IMR-90 (cell line): ENCODE results near the gene SLC25A21. TPM values are rescaled to one million over a fixed set of nuclear protein-coding genes. Genes with fewer than 3 reads are reported as not detected.

ENCODE experiments used
- ATAC-seq: fragments of 200-7000 bp; cut with Tn5 transposase; 2 replicates; pipeline ENCODE4 v1.9.1; 2020; ENCODE audit warnings: low read depth, mild to moderate bottlenecking, moderate library complexity
- BruUV-seq: library from RNA; stranded (reverse); fragments of 400-500 nt; replicated peaks from 2 replicates; lab custom pipeline; 2021; lab: Mats Ljungman, UMichigan
- CTCF ChIA-PET: fragments of 300-600 bp; formaldehyde crosslinking; extraction: SDS; loops from one replicate; lab custom pipeline; 2021; ENCODE audit warnings: antibody characterized with exemption; lab: Yijun Ruan, JAX
- POLR2A ChIA-PET: fragments of 300-600 bp; sonication (Branson Sonifier 250); formaldehyde crosslinking; loops from one replicate; lab custom pipeline; 2022; ENCODE audit warnings: antibody characterized with exemption; ENCODE audit not compliant: unreplicated experiment; lab: Charles Lee
- DNase-seq: peaks from one replicate; pipeline ENCODE4 v3.0.0; 2013
- H2AFZ ChIP-seq: replicated peaks from 2 replicates; pipeline ENCODE3; 2013; ENCODE audit warnings: low read length, mild to moderate bottlenecking; ENCODE audit not compliant: poor library complexity
- H2AK5ac ChIP-seq: 2 replicates; pipeline ENCODE4 v1.6.1; 2013; ENCODE audit warnings: low read depth, low read length, inconsistent platforms
- H2AK9ac ChIP-seq: replicated peaks from 2 replicates; pipeline ENCODE3; 2013; ENCODE audit warnings: mild to moderate bottlenecking, low read depth, low read length, moderate library complexity; ENCODE audit not compliant: poor library complexity
- H2BK120ac ChIP-seq: 2 replicates; pipeline ENCODE4 v1.6.1; 2013; ENCODE audit warnings: low read depth, low read length, inconsistent platforms
- H2BK15ac ChIP-seq: 3 replicates; pipeline ENCODE4 v1.6.1; 2013; ENCODE audit warnings: low read depth, low read length, inconsistent platforms
- H2BK20ac ChIP-seq: 2 replicates; pipeline ENCODE4 v1.6.1; 2013; ENCODE audit warnings: low read depth, mild to moderate bottlenecking, inconsistent platforms, low read length, moderate library complexity
- H2BK5ac ChIP-seq: 2 replicates; pipeline ENCODE4 v1.6.1; 2013; ENCODE audit warnings: mild to moderate bottlenecking, low read depth, low read length, inconsistent platforms; ENCODE audit not compliant: poor library complexity, severe bottlenecking
- H3K14ac ChIP-seq: replicated peaks from 2 replicates; pipeline ENCODE4 v1.6.1; 2013; ENCODE audit warnings: low read depth, low read length, inconsistent platforms
- H3K18ac ChIP-seq: 2 replicates; pipeline ENCODE4 v1.6.1; 2013; ENCODE audit warnings: low read depth, low read length, control low read depth
- H3K23ac ChIP-seq: 2 replicates; pipeline ENCODE4 v1.6.1; 2013; ENCODE audit warnings: low read depth, low read length, inconsistent platforms
- H3K27ac ChIP-seq: 2 replicates; pipeline ENCODE4 v1.5.1; 2013; ENCODE audit warnings: mild to moderate bottlenecking, control low read depth, low read length; ENCODE audit not compliant: insufficient read depth
- H3K27me3 ChIP-seq: 2 replicates; pipeline ENCODE4 v1.6.1; 2013; ENCODE audit warnings: low read length; ENCODE audit not compliant: control insufficient read depth, insufficient read depth
- H3K36me3 ChIP-seq: 2 replicates; pipeline ENCODE4 v1.6.1; 2013; ENCODE audit warnings: low read length, mixed read lengths; ENCODE audit not compliant: control insufficient read depth, insufficient read depth
- H3K4ac ChIP-seq: 2 replicates; pipeline ENCODE4 v1.6.1; 2013; ENCODE audit warnings: low read depth, low read length, inconsistent platforms
- H3K4me1 ChIP-seq: 2 replicates; pipeline ENCODE4 v1.6.1; 2013; ENCODE audit warnings: low read length, mixed read lengths; ENCODE audit not compliant: control insufficient read depth, insufficient read depth
- H3K4me2 ChIP-seq: 2 replicates; pipeline ENCODE4 v1.6.1; 2013; ENCODE audit warnings: low read depth, mild to moderate bottlenecking, control low read depth, low read length, moderate library complexity
- H3K4me3 ChIP-seq: 2 replicates; pipeline ENCODE4 v1.5.1; 2013; ENCODE audit warnings: low read depth, mild to moderate bottlenecking, control low read depth, low read length, moderate library complexity; ENCODE audit not compliant: insufficient read depth
- H3K56ac ChIP-seq: 2 replicates; pipeline ENCODE4 v1.6.1; 2013; ENCODE audit warnings: low read length, inconsistent platforms; ENCODE audit not compliant: insufficient read depth; ENCODE audit errors: extremely low read depth
- H3K79me1 ChIP-seq, 2 experiments: 2 replicates each; pipeline ENCODE4 v1.6.1; 2013; ENCODE audit warnings: low read length in 2 of 2, inconsistent platforms in 1 of 2, low read depth in 1 of 2
- H3K9ac ChIP-seq: 2 replicates; pipeline ENCODE4 v1.6.1; 2013; ENCODE audit warnings: low read depth, low read length, control low read depth
- H3K9me1 ChIP-seq: 2 replicates; pipeline ENCODE4 v1.6.1; 2013; ENCODE audit warnings: low read length, inconsistent platforms; ENCODE audit not compliant: insufficient read depth
- H3K9me3 ChIP-seq: 2 replicates; pipeline ENCODE4 v1.6.1; 2013; ENCODE audit warnings: low read length; ENCODE audit not compliant: control insufficient read depth, insufficient read depth
- H4K20me1 ChIP-seq: 2 replicates; pipeline ENCODE4 v1.6.1; 2013; ENCODE audit warnings: low read length, inconsistent platforms; ENCODE audit not compliant: insufficient read depth
- H4K5ac ChIP-seq: 2 replicates; pipeline ENCODE4 v1.6.1; 2013; ENCODE audit warnings: mild to moderate bottlenecking, low read depth, low read length, control low read depth
- H4K8ac ChIP-seq, 2 experiments: 2 replicates each; pipeline ENCODE4 v1.6.1; 2013; ENCODE audit warnings: low read depth in 2 of 2, low read length in 2 of 2, control low read depth in 1 of 2, inconsistent platforms in 1 of 2
- H4K91ac ChIP-seq: 2 replicates; pipeline ENCODE4 v1.6.1; 2013; ENCODE audit warnings: low read depth, low read length, inconsistent platforms; ENCODE audit not compliant: insufficient read depth
- CTCF ChIP-seq: conservative IDR thresholded peaks from 2 replicates; pipeline ENCODE4 v1.5.1; 2012; ENCODE audit warnings: mild to moderate bottlenecking, low read depth, low read length, improper control_type of control experiment
- ELK1 ChIP-seq: fragments of 150-350 bp; IDR thresholded peaks from 2 replicates; pipeline ENCODE4 v1.6.1; 2016; ENCODE audit warnings: low read depth, mild to moderate bottlenecking, low read length, moderate library complexity, borderline replicate concordance
- FOS ChIP-seq: fragments of 150-350 bp; IDR thresholded peaks from 2 replicates; pipeline ENCODE4 v1.6.1; 2016; ENCODE audit warnings: low read depth, low read length
- MAFK ChIP-seq: IDR thresholded peaks from 2 replicates; pipeline ENCODE4 v1.6.1; 2012; ENCODE audit warnings: low read depth, low read length, improper control_type of control experiment
- MAZ ChIP-seq: IDR thresholded peaks from 2 replicates; pipeline ENCODE4 v1.6.1; 2012; ENCODE audit warnings: low read depth, mild to moderate bottlenecking, low read length, improper control_type of control experiment, moderate library complexity, borderline replicate concordance
- NFE2L2 ChIP-seq: fragments of 150-350 bp; IDR thresholded peaks from 2 replicates; pipeline ENCODE4 v1.6.1; 2016; ENCODE audit warnings: low read depth, mild to moderate bottlenecking, low read length
- POLR2A ChIP-seq: IDR thresholded peaks from 2 replicates; pipeline ENCODE4 v1.6.1; 2012; ENCODE audit warnings: mild to moderate bottlenecking, low read depth, low read length
- RAD21 ChIP-seq: IDR thresholded peaks from 2 replicates; pipeline ENCODE4 v1.6.1; 2012; ENCODE audit warnings: low read length, improper control_type of control experiment
- RFX5 ChIP-seq: IDR thresholded peaks from 2 replicates; pipeline ENCODE4 v1.8.0; 2012; ENCODE audit warnings: low read depth, mild to moderate bottlenecking, low read length, moderate library complexity
- SMC3 ChIP-seq: fragments of 150-350 bp; IDR thresholded peaks from 2 replicates; pipeline ENCODE4 v1.6.1; 2016; ENCODE audit warnings: low read depth, mild to moderate bottlenecking, antibody characterized with exemption, low read length, moderate library complexity
- WGBS, 2 experiments: methylation state at CpG; one replicate each; pipeline versions ENCODE4 v1.1.5 to v1.1.7; 2013; ENCODE audit warnings: missing lambda C conversion rate in 2 of 2; ENCODE audit not compliant: insufficient read length in 1 of 2; ENCODE audit errors: extremely low coverage in 2 of 2; 5-methylcytosine and 5-hydroxymethylcytosine counted together
- dilution Hi-C: fragments of 300-500 bp; cut with HindIII; formaldehyde crosslinking; loops from one replicate; pipeline ENCODE4 v1.14.3; 2018; ENCODE audit warnings: low sequenced_read_pairs; ENCODE audit not compliant: unreplicated experiment
- in situ Hi-C: fragments of 300-500 bp; cut with MboI; formaldehyde crosslinking; loops from 3 replicates; pipeline ENCODE4 v1.14.3; 2019; ENCODE audit warnings: low sequenced_read_pairs, inconsistent platforms, mixed read lengths
- intact Hi-C: fragments of 100-400 bp; cut with micrococcal nuclease; formaldehyde crosslinking; loops from 2 replicates; pipeline ENCODE4 v1.10.0; 2022
- polyA plus RNA-seq, 3 experiments: library from polyadenylated mRNA; depleted of rRNA; stranded (reverse); fragments of >200 nt; gene quantifications; 2 replicates each; pipeline ENCODE4 v1.2.3, GENCODE V29; 2012; ENCODE audit warnings: low replicate concordance in 1 of 3
- total RNA-seq: library from RNA; depleted of rRNA; stranded (reverse); fragments of >200 nt; gene quantifications from 2 replicates; pipeline ENCODE4 v1.2.3, GENCODE V29; 2012

Gene SLC25A21
- total and polyA plus RNA-seq, 2 of the 4 experiments (the other 2 are of a cell fraction), result 0.62 to 0.90 TPM

GRCh38 chr14:37046815-37047214 lies 125.6 kb downstream of the SLC25A21 start:
- no peaks in the 10 kb centered on the region for H4K20me1 ChIP-seq
- ATAC-seq, result no peak
- H2BK20ac ChIP-seq, result no peak overlapping the region
- peak overlapping the region; percentile 37; the same call in 1 of the 2 replicates for H3K18ac ChIP-seq
- no peak overlapping the region for H4K8ac ChIP-seq
- H3K9me3 ChIP-seq, result no peaks in the 10 kb centered on the region
- no peak overlapping the region for H2AK5ac ChIP-seq
- intact Hi-C loops (no loop called here), in situ Hi-C loops (no loop called here), dilution Hi-C loops (no loop called here)
- no peak overlapping the region for H2BK5ac ChIP-seq
- no peak overlapping the region for H3K14ac ChIP-seq
- no peak for TF ChIP-seq MAZ
- no peak for TF ChIP-seq RFX5
- TF ChIP-seq CTCF, result no peak
- no peak for TF ChIP-seq POLR2A
- TF ChIP-seq SMC3, result no peak
- TF ChIP-seq MAFK, result no peak
- no peak for TF ChIP-seq RAD21
- TF ChIP-seq FOS, result no peak
- no peak for TF ChIP-seq NFE2L2
- TF ChIP-seq ELK1, result no peak
- POLR2A ChIA-PET, result no interaction called here
- H3K56ac ChIP-seq, result no peak overlapping the region
- no peaks in the 10 kb centered on the region for H3K27me3 ChIP-seq
- CTCF ChIA-PET, result no interaction called here
- no peak overlapping the region for H2AFZ ChIP-seq
- H3K4me2 ChIP-seq, result no peak overlapping the region
- H3K36me3 ChIP-seq, result no peaks in the 10 kb centered on the region
- H3K79me1 ChIP-seq, result no peaks in the 10 kb centered on the region
- DNase-seq, result no peak
- H3K23ac ChIP-seq, result no peak overlapping the region
- H4K5ac ChIP-seq, result no peak overlapping the region
- H3K4ac ChIP-seq, result no peak overlapping the region
- no peak overlapping the region for H3K9ac ChIP-seq
- H3K4me3 ChIP-seq, result no peak overlapping the region
- H3K9me1 ChIP-seq, result no peaks in the 10 kb centered on the region
- H2BK120ac ChIP-seq, result no peak overlapping the region
- no peak overlapping the region for H2BK15ac ChIP-seq
- no TSS peak for BruUV-seq
- H2AK9ac ChIP-seq, result no peak overlapping the region
- WGBS, 2 experiments, result no CpG with 5 or more reads among the region's 2 CpGs
- H3K4me1 ChIP-seq, result no peaks in the 10 kb centered on the region; the same call in 1 of the 2 replicates
- H3K27ac ChIP-seq, result no peak overlapping the region
- H4K91ac ChIP-seq, result no peak overlapping the region
